Vein endothelial cell (primary cell): Measurements from ENCODE around the gene SCEL. TPM values are rescaled to one million over a fixed set of nuclear protein-coding genes. Genes with fewer than 3 reads are reported as not detected.

Experiments
- small RNA-seq: library from RNA; depleted of rRNA; stranded (forward); fragments of <200 nt; gene quantifications from one replicate; pipeline ENCODE3, GENCODE V24; 2012
- total RNA-seq: library from RNA; depleted of rRNA; stranded (reverse); fragments of >200 nt; gene quantifications from 2 replicates; pipeline ENCODE4 v1.2.3, GENCODE V29; 2012

The SCEL gene
- not detected in 2 replicates for total RNA-seq

GRCh38 chr13:77535448-77535847, at the start of gene SCEL:
SCEL (plus strand) TSS chr13:77535706; CDS start chr13:77555876, 20,170 bp downstream.

Small RNA genes lying within 50 kb of the gene (small RNA-seq; reads per million reads assigned to genes)
- gene RNY3P7 (not detected), gene SPTLC1P5 (not detected)

Other genes with a start within 250 kb of the SCEL start
- 116 and 134 TPM in 2 replicates for gene MYCBP2, start 208.6 kb upstream of the SCEL start, total RNA-seq
- 4.6 and 7.5 TPM in 2 replicates for gene SLAIN1, start 162.0 kb downstream of the SCEL start, total RNA-seq